ENCODE results near the gene DPP6.

Gene DPP6

DNA sequence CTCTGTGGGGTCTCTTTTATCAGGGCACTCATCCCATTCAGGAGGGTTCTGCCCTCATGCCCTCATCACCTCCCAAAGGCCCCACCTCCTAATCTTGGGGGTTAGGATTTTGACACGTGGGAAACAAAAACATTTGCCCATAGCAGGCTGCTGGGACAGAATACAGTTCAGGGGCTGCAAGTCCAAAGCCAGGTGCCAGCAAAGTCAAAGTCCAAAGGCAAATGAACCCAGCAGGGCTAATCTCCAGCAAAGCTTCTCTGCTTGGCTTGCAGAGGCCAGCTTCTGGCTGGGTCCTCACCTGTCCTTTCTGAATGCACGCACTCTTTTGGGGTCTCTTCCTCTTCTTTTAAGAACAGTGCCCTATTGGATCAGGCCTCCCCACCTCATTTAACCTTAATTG, 359.9 kb downstream of the DPP6 start:
- no peak for DNase-seq (ENCODE audit: low spot score)

- no peak for DNase-seq (ENCODE audit: low spot score)
These were observed 363.7 kb downstream of the DPP6 start for GRCh38 chr7:154415709-154416399.

GRCh38 chr7:154416714-154417113, 364.5 kb downstream of the DPP6 start:
- no peak for DNase-seq (ENCODE audit: low spot score)

DNA sequence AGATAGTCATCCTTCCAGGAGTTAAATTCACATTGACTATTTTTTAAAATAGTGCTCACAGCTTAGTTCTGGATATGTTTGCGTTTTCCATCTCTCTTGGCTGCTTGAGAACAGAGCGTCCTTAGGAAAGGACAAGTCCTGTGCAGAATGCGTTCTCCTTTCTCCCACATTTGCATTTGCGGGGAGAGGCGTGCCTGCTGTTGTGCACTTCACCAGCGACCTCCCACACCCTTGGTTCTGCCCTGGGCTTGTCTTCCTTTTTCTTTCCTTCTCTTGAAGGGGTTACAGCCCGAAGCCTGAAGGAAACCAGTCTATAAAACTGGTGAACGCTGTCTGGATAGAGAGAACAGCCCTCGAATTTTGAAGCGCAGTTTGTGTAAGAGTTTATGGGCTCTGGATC, 367.1 kb downstream of the DPP6 start:
- no peak for DNase-seq (ENCODE audit: low spot score)

GRCh38 chr7:154423231-154423630, 371.0 kb downstream of the DPP6 start:
- no peak for DNase-seq (ENCODE audit: low spot score)

DNA sequence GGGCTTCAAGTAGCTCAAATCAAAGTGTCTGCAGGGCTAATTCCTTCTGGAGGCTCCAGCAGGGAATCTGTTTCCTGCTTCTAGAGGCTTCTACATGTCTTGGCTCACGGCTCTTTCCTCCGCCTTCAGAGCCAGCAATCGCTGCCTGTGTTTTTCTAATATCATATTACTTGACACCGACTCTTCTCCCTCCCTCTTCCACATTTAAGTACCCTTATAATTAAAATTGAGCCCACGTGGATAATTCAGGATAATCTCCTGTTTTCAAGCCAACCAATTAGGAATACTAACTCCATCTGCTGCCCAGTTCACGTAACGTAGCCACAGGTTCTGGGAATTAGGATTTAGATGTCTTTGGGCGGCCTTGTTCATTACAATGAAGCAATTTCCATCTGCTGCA, 372.2 kb downstream of the DPP6 start:
- DNase-seq (ENCODE audit: low spot score) = no peak

DNA sequence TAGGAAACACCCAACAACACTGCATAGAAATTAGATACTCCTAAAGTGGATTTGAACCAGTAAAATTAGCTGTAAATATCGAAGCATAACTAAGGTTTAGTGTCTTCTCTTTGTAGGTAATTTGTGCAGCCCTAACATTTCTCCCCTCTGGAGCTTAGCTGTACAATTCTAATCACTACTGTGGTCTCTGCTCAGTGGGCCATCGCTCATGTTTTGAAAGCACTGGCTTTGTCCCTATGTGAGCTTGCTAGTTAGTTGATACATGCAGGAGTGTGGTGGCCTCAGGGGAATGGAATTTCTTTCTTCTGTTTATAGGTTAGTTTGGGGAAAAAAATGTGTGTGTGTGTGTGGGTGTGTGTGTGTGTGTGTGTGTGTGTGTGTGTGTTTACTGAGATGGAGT, 373.1 kb downstream of the DPP6 start:
- DNase-seq (ENCODE audit: low spot score) = no peak

DNA sequence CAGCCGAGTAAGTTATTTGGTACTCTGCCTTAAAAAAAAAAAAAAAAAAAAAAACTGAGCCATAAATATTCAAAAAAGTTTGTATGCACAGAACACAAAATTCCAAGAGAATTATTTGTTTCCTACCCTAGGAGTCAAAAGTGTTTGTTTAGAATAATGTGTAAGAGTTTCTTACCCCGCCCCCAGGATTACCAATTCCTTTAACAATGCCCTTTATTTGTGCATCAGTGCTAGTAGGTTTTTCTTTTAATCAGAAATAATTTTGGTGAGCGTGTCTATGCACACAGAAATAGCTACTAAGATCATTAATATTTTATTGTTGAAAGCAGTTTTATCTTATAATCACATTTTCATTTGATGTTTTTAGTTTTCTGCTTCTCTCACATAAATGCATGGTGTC, 374.6 kb downstream of the DPP6 start:
- no peak for DNase-seq (ENCODE audit: low spot score)

- DNase-seq (ENCODE audit: low spot score) = no peak
These were observed 375.3 kb downstream of the DPP6 start for GRCh38 chr7:154427533-154427932.

DNA sequence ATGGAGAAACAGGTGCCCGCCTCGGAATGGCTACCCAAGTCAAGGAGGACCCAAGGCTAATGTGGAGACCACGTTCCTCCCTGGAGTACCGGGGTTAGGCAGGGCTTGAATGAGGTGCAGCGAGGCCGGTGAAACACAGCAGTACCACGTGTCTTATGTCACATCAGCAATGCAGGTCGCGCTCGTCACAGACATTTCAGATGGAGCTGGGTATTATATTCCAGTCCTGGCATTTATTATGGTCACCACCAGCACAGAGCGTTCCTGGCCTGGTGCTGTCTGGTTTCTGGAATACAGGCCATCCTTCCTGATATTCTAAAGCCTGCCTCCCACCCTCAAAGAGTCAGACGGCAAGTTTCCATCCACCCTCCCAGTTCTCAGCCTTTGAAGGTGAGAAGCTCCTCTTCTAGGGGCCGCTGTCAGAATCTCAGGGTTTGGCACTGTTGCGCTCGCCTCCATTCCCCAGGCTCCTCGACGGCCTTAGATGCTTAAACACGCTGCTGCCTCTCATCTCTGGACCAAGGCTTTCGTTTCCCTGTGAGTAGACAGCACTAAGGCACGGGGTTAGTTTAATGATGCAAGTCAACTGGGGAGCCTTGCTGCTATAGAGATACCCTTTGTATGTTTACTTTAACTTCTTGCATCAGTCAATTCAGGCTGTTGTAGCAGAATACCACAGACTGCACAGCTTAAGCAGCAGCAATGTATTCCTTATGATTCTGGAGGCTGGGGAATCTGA, 377.6 kb downstream of the DPP6 start:
- no peak for DNase-seq (ENCODE audit: low spot score)

- no peak for DNase-seq (ENCODE audit: low spot score)
These were observed 378.4 kb downstream of the DPP6 start for GRCh38 chr7:154430640-154431039.

- no peak for DNase-seq (ENCODE audit: low spot score)
These were observed 378.8 kb downstream of the DPP6 start for GRCh38 chr7:154431045-154431444.

- no peak for DNase-seq (ENCODE audit: low spot score)
These were observed 381.7 kb downstream of the DPP6 start for GRCh38 chr7:154433632-154434598.

- no peak for DNase-seq (ENCODE audit: low spot score)
These were observed 384.4 kb downstream of the DPP6 start for GRCh38 chr7:154436560-154436959.

DNA sequence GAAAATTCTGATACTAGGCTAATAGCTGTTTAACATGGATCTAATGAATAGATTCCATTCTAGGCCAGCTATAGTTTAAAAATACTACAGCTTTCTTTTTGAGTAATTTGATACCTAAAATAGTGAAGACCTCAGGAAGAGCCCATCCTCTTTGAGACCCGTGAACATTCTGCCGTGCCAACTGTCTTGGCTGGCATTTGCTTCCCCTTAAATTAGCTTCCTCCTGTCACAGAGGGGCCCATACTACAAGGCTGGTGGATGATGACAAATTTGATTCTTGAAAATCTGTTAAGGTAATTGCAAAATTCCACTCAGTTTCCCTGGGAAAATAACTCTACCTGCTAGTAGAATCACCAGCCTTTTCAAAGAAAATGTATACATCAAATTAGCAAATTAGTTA, 385.0 kb downstream of the DPP6 start:
- no peak for DNase-seq (ENCODE audit: low spot score)

DNA sequence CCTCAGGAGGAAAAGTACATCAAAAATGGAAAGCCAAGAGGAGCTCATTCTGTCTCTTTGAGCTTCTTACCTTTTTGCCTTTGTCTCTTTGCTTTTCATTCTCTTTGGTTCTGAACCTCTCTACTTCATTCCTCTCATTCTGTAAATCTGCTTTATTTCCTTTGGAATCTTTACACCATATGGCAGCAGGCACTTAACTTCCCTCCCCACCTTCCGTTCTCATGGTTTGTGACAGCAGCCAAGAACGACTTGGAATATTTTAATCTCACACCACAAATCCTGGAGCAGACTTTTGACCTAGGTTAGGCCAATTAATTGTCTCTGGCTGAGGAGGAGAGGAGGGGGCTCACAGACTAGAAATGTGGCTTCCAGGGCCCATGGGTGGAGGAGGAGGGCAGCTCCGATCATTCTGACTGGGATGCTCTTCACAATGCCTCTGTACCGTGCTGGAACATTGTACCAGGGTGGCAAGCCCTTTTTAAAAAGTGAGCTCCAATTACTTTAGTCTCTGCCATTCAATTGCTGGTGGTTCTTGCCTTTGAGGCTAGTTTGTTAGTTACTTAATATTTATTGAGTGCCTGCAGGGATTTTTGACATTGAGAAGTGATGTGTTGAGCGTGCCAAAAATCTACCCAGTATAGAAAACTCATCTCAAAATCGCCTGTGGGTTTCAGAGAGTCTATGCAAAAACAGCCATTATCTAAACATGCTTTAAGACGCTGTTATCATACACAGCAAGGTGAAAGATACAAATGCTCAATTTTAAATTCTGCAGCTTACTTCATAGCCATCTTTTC, 386.6 kb downstream of the DPP6 start:
- no peak for DNase-seq (ENCODE audit: low spot score)

- DNase-seq (ENCODE audit: low spot score) = no peak
These were observed 387.9 kb downstream of the DPP6 start for GRCh38 chr7:154440058-154440457.

GRCh38 chr7:154440651-154441050, 388.5 kb downstream of the DPP6 start:
- no peak for DNase-seq (ENCODE audit: low spot score)

DNA sequence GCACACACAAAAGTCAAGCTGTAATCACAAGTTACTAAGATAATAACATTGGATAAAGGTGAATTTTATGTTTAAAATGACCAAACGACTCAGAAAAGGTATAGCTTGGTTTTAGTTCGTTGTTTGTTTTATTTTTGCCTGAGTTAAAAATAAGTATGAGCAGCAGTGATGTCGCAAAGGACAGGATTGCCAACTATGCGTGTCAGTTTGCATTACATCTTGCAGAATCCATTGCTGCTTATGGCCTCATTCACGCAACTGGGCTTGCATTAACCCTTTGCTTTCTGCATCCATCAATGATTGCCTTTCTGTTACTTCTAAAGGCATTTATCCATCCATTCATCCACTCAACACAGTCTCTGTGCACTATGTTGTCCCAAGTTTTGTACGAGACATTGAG, 389.6 kb downstream of the DPP6 start:
- no peak for DNase-seq (ENCODE audit: low spot score)

DNA sequence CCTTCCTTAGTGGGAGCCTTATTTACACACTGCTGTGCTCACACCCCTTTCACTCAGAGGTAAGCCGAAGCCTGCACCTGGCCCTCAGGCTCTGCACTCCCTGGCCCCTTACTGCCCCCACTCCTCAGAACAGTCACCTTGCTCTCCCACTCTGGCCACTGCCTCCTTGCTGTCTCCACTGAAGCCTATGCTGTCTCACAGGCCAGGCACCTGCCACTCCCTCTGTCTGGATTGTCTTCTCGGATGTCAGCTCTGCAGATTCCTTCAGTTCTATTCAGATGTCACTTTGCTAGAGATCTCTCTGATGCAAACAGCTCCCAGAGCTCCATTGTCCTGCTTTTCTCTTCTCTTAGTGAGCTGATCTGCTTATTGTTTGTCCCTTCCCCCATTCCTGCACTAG, 390.7 kb downstream of the DPP6 start:
- DNase-seq (ENCODE audit: low spot score) = no peak

GRCh38 chr7:154450451-154450850, 398.3 kb downstream of the DPP6 start:
- no peak for DNase-seq (ENCODE audit: low spot score)

Measured in activated CD4-positive, alpha-beta T cell treated with anti-CD3 and anti-CD28 coated beads, Interleukin-2, Interleukin-4, amounts not matched to agents 100 ng/mL and 50 ng/mL, durations not matched to agents 16 hours and 8 hours (primary cell).